HG03469 (cell line): ENCODE data around the gene CHST1.

Experiments used
- ATAC-seq: cut with Tn5 transposase; IDR thresholded peaks from one replicate; pipeline ENCODE4 v1.9.1; 2021; ENCODE audit warnings: mild to moderate bottlenecking, moderate library complexity, moderate number of reproducible peaks; ENCODE audit not compliant: unreplicated experiment

Gene CHST1

GRCh38 chr11:45661439-45662055 is 3.9 kb downstream of the CHST1 start:
- no peak for ATAC-seq

GRCh38 chr11:45660729-45661438 is 4.5 kb downstream of the CHST1 start:
- no peak for ATAC-seq

GRCh38 chr11:45659818-45660160 is 5.6 kb downstream of the CHST1 start:
- no peak for ATAC-seq

GRCh38 chr11:45659031-45659817 is 6.2 kb downstream of the CHST1 start:
- ATAC-seq = no peak

- no peak for ATAC-seq
Measured at GRCh38 chr11:45658292-45658991, 7.0 kb downstream of the CHST1 start.

- ATAC-seq = no peak
Measured at GRCh38 chr11:45657496-45658260, 7.7 kb downstream of the CHST1 start.

- ATAC-seq = no peak
Measured at GRCh38 chr11:45655831-45656230, 9.6 kb downstream of the CHST1 start.

- no peak for ATAC-seq
Measured at GRCh38 chr11:45655347-45655756, 10.1 kb downstream of the CHST1 start.

GRCh38 chr11:45655012-45655283 is 10.5 kb downstream of the CHST1 start:
- no peak for ATAC-seq

- no peak for ATAC-seq
Measured at GRCh38 chr11:45654231-45655011, 11.0 kb downstream of the CHST1 start.

- no peak for ATAC-seq
Measured at GRCh38 chr11:45653277-45653676, 12.1 kb downstream of the CHST1 start.

GRCh38 chr11:45652781-45653180 is 12.6 kb downstream of the CHST1 start:
- no peak for ATAC-seq

- ATAC-seq = no peak
Measured at GRCh38 chr11:45651841-45652749, 13.3 kb downstream of the CHST1 start.

- ATAC-seq = no peak
Measured at GRCh38 chr11:45651156-45651555, 14.3 kb downstream of the CHST1 start.

GRCh38 chr11:45650166-45651095 is 15.0 kb downstream of the CHST1 start:
- no peak for ATAC-seq

GRCh38 chr11:45649544-45650165 is 15.8 kb downstream of the CHST1 start:
- no peak for ATAC-seq

- no peak for ATAC-seq
Measured at GRCh38 chr11:45648931-45649330, 16.5 kb downstream of the CHST1 start.

GRCh38 chr11:45647786-45648185 is 17.6 kb downstream of the CHST1 start:
- ATAC-seq = no peak
